Muscle layer of colon (tissue), 2 donors: ENCODE measurements around the gene ZNF362.
A peak's percentile ranks its signal among the peaks of the same experiment; 100 is the strongest.

Experiments
- H3K27ac ChIP-seq: one replicate; pipeline ENCODE4 v1.7.0; 2013; ENCODE audit warnings: low read depth, mild to moderate bottlenecking, low read length, moderate library complexity
- H3K27me3 ChIP-seq, 2 donors: one replicate each; pipeline ENCODE4 v1.7.0; 2013; ENCODE audit warnings: low read length in 2 of 2, mild to moderate bottlenecking in 2 of 2; ENCODE audit not compliant: insufficient read depth in 2 of 2, control insufficient read depth in 1 of 2
- H3K36me3 ChIP-seq: one replicate; pipeline ENCODE4 v1.7.0; 2013; ENCODE audit warnings: mild to moderate bottlenecking, low read length; ENCODE audit not compliant: insufficient read depth
- H3K4me1 ChIP-seq: one replicate; pipeline ENCODE4 v1.7.0; 2013; ENCODE audit warnings: mild to moderate bottlenecking, low read length; ENCODE audit not compliant: insufficient read depth
- H3K4me3 ChIP-seq, 2 donors: one replicate each; pipeline ENCODE4 v1.7.0; 2013; ENCODE audit warnings: low read length in 2 of 2, low read depth in 1 of 2, mild to moderate bottlenecking in 1 of 2, moderate library complexity in 1 of 2
- H3K9ac ChIP-seq: one replicate; pipeline ENCODE4 v1.7.0; 2013; ENCODE audit warnings: low read length
- H3K9me3 ChIP-seq: one replicate; pipeline ENCODE4 v1.7.0; 2013; ENCODE audit warnings: mild to moderate bottlenecking, low read length
- donor health status: abdominal sarcoma.
- donor health status: Adenocarcinoma of cecum.

Gene ZNF362

DNA sequence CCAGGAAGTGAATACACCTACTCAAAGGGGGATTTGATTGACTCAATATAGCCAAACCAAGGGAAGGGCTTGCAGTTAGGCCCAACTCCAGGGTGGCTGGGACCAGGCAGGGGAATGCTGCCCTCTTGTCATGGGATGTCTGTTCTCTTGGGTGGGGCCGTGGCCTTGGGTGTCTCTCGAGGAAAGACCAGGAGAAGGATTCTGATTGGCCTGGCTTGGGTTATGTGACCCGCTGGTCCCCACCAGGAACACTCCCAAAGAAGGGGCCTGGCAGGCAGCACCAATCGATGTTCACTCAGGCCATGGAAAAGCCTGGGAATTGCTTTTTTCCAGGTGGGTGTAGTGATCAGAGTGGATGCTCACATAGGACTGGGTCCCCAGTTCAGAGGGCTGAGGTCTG lies 10.1 kb upstream of the ZNF362 start:
- no peaks in the 10 kb centered on the region for H3K36me3 ChIP-seq
- H3K4me1 ChIP-seq: no peaks in the 10 kb centered on the region
- H3K27ac ChIP-seq: no peak overlapping the region
- no peaks in the 10 kb centered on the region for H3K27me3 ChIP-seq
- H3K4me3 ChIP-seq: no peak overlapping the region
- no peaks in the 10 kb centered on the region for H3K9me3 ChIP-seq
- H3K9ac ChIP-seq: no peak overlapping the region

DNA sequence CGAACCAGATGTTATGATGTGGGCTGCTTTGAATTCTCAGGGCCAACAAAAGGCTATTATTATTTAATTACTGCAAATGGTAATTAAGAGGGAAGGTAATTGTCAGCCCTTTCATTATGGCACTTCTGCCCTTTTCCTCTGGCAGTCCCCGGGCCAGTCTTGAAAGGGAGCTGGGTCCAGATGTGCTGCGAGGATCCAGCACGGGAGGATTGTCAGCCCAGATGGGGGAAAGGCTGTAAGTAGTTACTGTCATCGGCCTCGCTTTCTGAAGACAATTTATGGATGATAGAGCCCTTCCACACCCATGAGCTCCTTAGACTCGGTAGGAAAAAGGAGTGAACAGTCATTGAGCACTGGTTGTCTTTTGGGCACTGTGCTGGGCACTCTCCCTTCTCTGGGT lies 8.7 kb upstream of the ZNF362 start:
- Histone ChIP-seq H3K27me3 (no peaks in the 10 kb centered on the region), H3K4me3 (no peak overlapping the region), H3K9me3 (no peaks in the 10 kb centered on the region), H3K9ac (no peak overlapping the region), H3K27ac (no peak overlapping the region), H3K4me1 (no peaks in the 10 kb centered on the region), H3K36me3 (no peaks in the 10 kb centered on the region)

GRCh38 chr1:33248244-33248643 lies 8.0 kb upstream of the ZNF362 start:
- no peak overlapping the region for H3K27ac ChIP-seq

GRCh38 chr1:33249422-33249821 lies 6.9 kb upstream of the ZNF362 start:
- Histone ChIP-seq H3K4me1 (no peaks in the 10 kb centered on the region), H3K9me3 (no peaks in the 10 kb centered on the region), H3K4me3 (no peak overlapping the region), H3K9ac (no peak overlapping the region), H3K27me3 (no peaks in the 10 kb centered on the region), H3K36me3 (no peaks in the 10 kb centered on the region), H3K27ac (no peak overlapping the region)

More at GRCh38 chr1:33248244-33248643, 8.0 kb upstream of the ZNF362 start:
- Histone ChIP-seq H3K36me3 (no peaks in the 10 kb centered on the region), H3K9ac (no peak overlapping the region), H3K4me3 (no peak overlapping the region), H3K4me1 (no peaks in the 10 kb centered on the region), H3K9me3 (no peaks in the 10 kb centered on the region), H3K27me3 (no peaks in the 10 kb centered on the region)

DNA sequence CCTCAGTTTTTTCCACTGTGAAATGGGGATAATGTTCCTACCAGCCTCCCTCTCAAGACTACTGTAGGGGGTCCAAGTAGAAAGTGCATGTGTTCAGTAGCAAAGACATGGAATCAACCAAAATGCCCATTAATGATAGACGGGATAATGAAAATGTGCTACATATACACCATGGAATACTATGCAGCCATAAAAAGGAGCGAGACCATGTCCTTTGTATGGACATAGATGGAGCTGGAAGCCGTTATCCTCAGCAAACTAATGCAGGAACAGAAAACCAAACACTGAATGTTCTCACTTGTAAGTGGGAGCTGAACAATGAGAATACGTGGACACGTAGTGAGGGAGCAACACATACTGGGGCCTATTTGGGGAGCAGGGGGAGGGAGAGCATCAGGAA lies 6.1 kb upstream of the ZNF362 start:
- Histone ChIP-seq H3K4me3 (no peak overlapping the region), H3K9ac (no peak overlapping the region), H3K27me3 (no peaks in the 10 kb centered on the region), H3K4me1 (no peaks in the 10 kb centered on the region), H3K9me3 (no peaks in the 10 kb centered on the region), H3K27ac (no peak overlapping the region), H3K36me3 (no peaks in the 10 kb centered on the region)

- Histone ChIP-seq H3K4me1 (no peaks in the 10 kb centered on the region), H3K27ac (no peak overlapping the region), H3K36me3 (no peaks in the 10 kb centered on the region), H3K27me3 (no peaks in the 10 kb centered on the region), H3K9ac (no peak overlapping the region), H3K4me3 (no peak overlapping the region), H3K9me3 (no peaks in the 10 kb centered on the region)
Measured at GRCh38 chr1:33250724-33251123, 5.6 kb upstream of the ZNF362 start.

- H3K9ac ChIP-seq: no peak overlapping the region
- H3K9me3 ChIP-seq: no peaks in the 10 kb centered on the region
- H3K4me1 ChIP-seq: peaks cover 20% of the 10 kb centered on the region
- no peaks in the 10 kb centered on the region for H3K27me3 ChIP-seq
- H3K4me3 ChIP-seq: no peak overlapping the region
- H3K36me3 ChIP-seq: no peaks in the 10 kb centered on the region
- no peak overlapping the region for H3K27ac ChIP-seq
Measured at GRCh38 chr1:33254491-33254890, 1.8 kb upstream of the ZNF362 start.

- Histone ChIP-seq H3K9me3 (no peaks in the 10 kb centered on the region), H3K9ac (peak overlapping the region; percentile 76), H3K4me1 (peaks cover 24% of the 10 kb centered on the region), H3K27me3 (no peaks in the 10 kb centered on the region), H3K4me3 (peak overlapping the region; percentile 38 to 47), H3K27ac (peak overlapping the region; percentile 93), H3K36me3 (no peaks in the 10 kb centered on the region)
Measured at GRCh38 chr1:33255347-33256220, 708 bp upstream of the ZNF362 start.

- H3K36me3 ChIP-seq: no peaks in the 10 kb centered on the region
- no peak overlapping the region for H3K4me3 ChIP-seq
- no peaks in the 10 kb centered on the region for H3K27me3 ChIP-seq
- H3K9ac ChIP-seq: no peak overlapping the region
- peaks cover 30% of the 10 kb centered on the region for H3K4me1 ChIP-seq
- no peak overlapping the region for H3K27ac ChIP-seq
- H3K9me3 ChIP-seq: no peaks in the 10 kb centered on the region
Measured at GRCh38 chr1:33256221-33256470, 146 bp upstream of the ZNF362 start.

DNA sequence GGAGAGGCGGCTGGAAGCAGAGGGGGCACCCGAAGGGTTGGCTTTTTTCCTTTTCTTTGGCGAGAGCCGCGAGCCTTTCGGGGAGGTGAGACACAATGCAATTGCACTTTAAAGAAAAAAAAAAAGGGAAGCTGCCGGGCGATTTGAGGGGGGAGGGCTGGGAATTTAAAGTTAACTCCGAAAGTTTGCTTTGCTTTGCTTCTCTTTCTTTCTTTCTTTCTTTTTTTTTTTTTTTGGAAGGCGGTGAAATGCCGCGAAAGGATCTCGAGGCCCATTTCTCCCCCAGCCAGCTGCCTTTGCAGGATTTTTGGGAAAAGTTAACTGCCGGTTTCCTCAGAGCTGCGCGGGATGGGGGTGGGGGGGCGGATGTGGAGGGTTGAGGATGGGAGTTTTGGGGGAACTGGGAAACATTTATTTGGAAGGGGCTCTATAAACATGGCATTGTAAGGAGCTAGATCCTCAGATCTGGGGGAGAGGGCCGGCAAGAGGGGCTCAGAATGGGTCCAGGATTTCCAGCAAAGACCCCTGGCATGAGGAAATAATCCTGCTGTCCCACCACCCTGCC lies 997 bp downstream of the ZNF362 start:
- Histone ChIP-seq H3K4me3 (peak overlapping the region; percentile 51 to 83), H3K27me3 (no peaks in the 10 kb centered on the region), H3K9me3 (no peaks in the 10 kb centered on the region), H3K4me1 (peaks cover 33% of the 10 kb centered on the region), H3K36me3 (no peaks in the 10 kb centered on the region), H3K27ac (peak overlapping the region; percentile 80), H3K9ac (peak overlapping the region; percentile 89)

GRCh38 chr1:33257772-33258712 lies 1.8 kb downstream of the ZNF362 start:
- H3K27ac ChIP-seq: peak overlapping the region; percentile 80
- no peaks in the 10 kb centered on the region for H3K27me3 ChIP-seq
- peaks cover 5% of the 10 kb centered on the region for H3K36me3 ChIP-seq
- H3K9ac ChIP-seq: peak overlapping the region; percentile 89
- H3K9me3 ChIP-seq: no peaks in the 10 kb centered on the region
- peak overlapping the region; percentile 51 to 83 for H3K4me3 ChIP-seq
- peaks cover 39% of the 10 kb centered on the region for H3K4me1 ChIP-seq
